HEK293T (cell line): ENCODE data around the gene FLNB.
A peak's percentile ranks its signal among the peaks of the same experiment; 100 is the strongest.
"Not testable (repeated sequence)": the region's sequence is repeated elsewhere in the genome, so short reads cannot be mapped to it uniquely, and the experiment has no call there.

Experiments
- CTCF ChIA-PET: fragments of 350-600 bp; formaldehyde crosslinking; extraction: SDS; loops from one replicate; lab custom pipeline; 2021; ENCODE audit warnings: antibody characterized with exemption, inconsistent platforms; lab: Yijun Ruan, JAX
- POLR2A ChIA-PET: fragments of 350-600 bp; formaldehyde crosslinking; extraction: SDS; loops from one replicate; lab custom pipeline; 2020; ENCODE audit warnings: antibody characterized with exemption, inconsistent platforms; lab: Yijun Ruan, JAX
- DNase-seq: peaks from one replicate; pipeline ENCODE4 v3.0.0; 2012; ENCODE audit warnings: mixed read lengths; ENCODE audit errors: extremely low spot score
- ARNT ChIP-seq: fragments of 450-650 bp; IDR thresholded peaks from 2 replicates; pipeline ENCODE4 v1.6.1; 2017; ENCODE audit warnings: mild to moderate bottlenecking
- BHLHE40 ChIP-seq: fragments of 450-650 bp; IDR thresholded peaks from 2 replicates; pipeline ENCODE4 v1.6.1; 2016; ENCODE audit warnings: mild to moderate bottlenecking, moderate library complexity, borderline replicate concordance
- CTBP1 ChIP-seq: fragments of 450-650 bp; IDR thresholded peaks from 2 replicates; pipeline ENCODE4 v1.6.1; 2016; ENCODE audit warnings: borderline replicate concordance
- ELF4 ChIP-seq: fragments of 450-650 bp; IDR thresholded peaks from 2 replicates; pipeline ENCODE4 v1.6.1; 2017; ENCODE audit warnings: antibody characterized with exemption
- FOXA1 ChIP-seq: fragments of 450-650 bp; IDR thresholded peaks from 2 replicates; pipeline ENCODE4 v1.6.1; 2016; ENCODE audit warnings: mild to moderate bottlenecking
- FOXK2 ChIP-seq: fragments of 450-650 bp; IDR thresholded peaks from 2 replicates; pipeline ENCODE4 v1.6.1; 2016; ENCODE audit warnings: mild to moderate bottlenecking
- FOXM1 ChIP-seq: fragments of 450-650 bp; IDR thresholded peaks from 2 replicates; pipeline ENCODE4 v1.6.1; 2017; ENCODE audit warnings: mild to moderate bottlenecking, borderline replicate concordance
- HDGF ChIP-seq: fragments of 450-650 bp; IDR thresholded peaks from 2 replicates; pipeline ENCODE4 v1.6.1; 2017; ENCODE audit warnings: antibody characterized with exemption, borderline replicate concordance
- L3MBTL2 ChIP-seq: fragments of 450-650 bp; conservative IDR thresholded peaks from 2 replicates; pipeline ENCODE4 v1.6.1; 2016; ENCODE audit warnings: mild to moderate bottlenecking
- LEF1 ChIP-seq: fragments of 450-650 bp; IDR thresholded peaks from 2 replicates; pipeline ENCODE4 v1.6.1; 2017; ENCODE audit warnings: mild to moderate bottlenecking, borderline replicate concordance
- NFRKB ChIP-seq: fragments of 450-650 bp; IDR thresholded peaks from 2 replicates; pipeline ENCODE4 v1.6.1; 2016; ENCODE audit warnings: mild to moderate bottlenecking, moderate library complexity
- PKNOX1 ChIP-seq: fragments of 450-650 bp; IDR thresholded peaks from 2 replicates; pipeline ENCODE4 v1.6.1; 2016
- SP1 ChIP-seq: fragments of 450-650 bp; IDR thresholded peaks from 2 replicates; pipeline ENCODE4 v1.6.1; 2017
- SUZ12 ChIP-seq: fragments of 450-650 bp; IDR thresholded peaks from 2 replicates; pipeline ENCODE4 v1.6.1; 2016; ENCODE audit warnings: mild to moderate bottlenecking
- TARDBP ChIP-seq: fragments of 450-650 bp; IDR thresholded peaks from 2 replicates; pipeline ENCODE4 v1.6.1; 2016
- ZNF384 ChIP-seq: fragments of 450-650 bp; IDR thresholded peaks from 2 replicates; pipeline ENCODE4 v1.6.1; 2016

FLNB gene

GRCh38 chr3:57985176-57985983 is 22.8 kb upstream of the FLNB start:
- POLR2A ChIA-PET = no interaction called here
- DNase-seq = no peak
- TF ChIP-seq HDGF (no peak), PKNOX1 (0 out of 2 replicates have a peak, but pooled peaks have one; percentile 13)
- CTCF ChIA-PET = no interaction called here

DNA sequence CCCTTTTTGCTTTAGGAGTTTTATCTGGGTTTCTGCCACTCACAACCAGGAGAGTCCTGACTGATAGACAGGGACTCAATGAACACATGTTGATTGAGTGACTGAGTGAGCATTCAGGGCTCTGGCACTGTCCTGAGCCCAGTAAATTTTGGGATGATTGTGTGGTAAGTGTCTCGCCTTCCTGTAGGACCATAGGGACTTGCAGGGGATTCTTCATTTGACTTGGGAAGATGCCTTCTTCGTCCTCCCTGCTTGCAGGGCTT is 22.3 kb upstream of the FLNB start:
- ChIA-PET POLR2A (no interaction called here), CTCF (no interaction called here)
- TF ChIP-seq PKNOX1 (no peak), L3MBTL2 (no peak), CTBP1 (no peak), FOXK2 (no peak)
- no peak for DNase-seq

DNA sequence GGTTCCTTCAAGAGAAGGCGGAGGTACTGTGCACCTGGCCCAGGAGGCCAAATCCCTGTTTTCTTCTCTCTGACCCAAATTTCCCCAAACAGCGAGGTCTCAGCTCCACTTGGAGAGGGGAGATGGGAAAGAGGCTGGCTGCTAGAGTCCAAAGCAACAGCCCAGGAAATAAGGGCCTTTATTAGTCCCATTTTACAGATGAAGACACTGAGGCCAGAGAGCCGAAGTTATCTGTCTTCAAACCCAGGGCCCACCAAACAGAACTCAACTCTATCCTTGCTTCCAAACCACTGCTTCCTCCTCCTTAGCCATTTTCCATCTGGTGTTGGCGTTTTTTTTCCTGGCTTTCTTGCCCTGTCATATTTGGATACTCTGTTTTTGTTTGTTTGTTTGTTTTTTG is 22.0 kb upstream of the FLNB start:
- CTCF ChIA-PET = no interaction called here
- no peak for TF ChIP-seq BHLHE40
- no peak for TF ChIP-seq HDGF
- no peak for TF ChIP-seq SUZ12
- DNase-seq = no peak
- POLR2A ChIA-PET = no interaction called here

GRCh38 chr3:57989198-57989597 is 19.0 kb upstream of the FLNB start:
- CTCF ChIA-PET, DNase-seq, POLR2A ChIA-PET: not testable (repeated sequence)

GRCh38 chr3:57989646-57990045 is 18.6 kb upstream of the FLNB start:
- no peak for DNase-seq
- ChIA-PET CTCF (no interaction called here), POLR2A (no interaction called here)
- TF ChIP-seq SP1 = no peak
- TF ChIP-seq SUZ12 = no peak
- no peak for TF ChIP-seq L3MBTL2
- TF ChIP-seq ZNF384 = no peak
- TF ChIP-seq LEF1 = no peak
- TF ChIP-seq CTBP1 = no peak
- no peak for TF ChIP-seq HDGF
- no peak for TF ChIP-seq TARDBP
- no peak for TF ChIP-seq PKNOX1
- TF ChIP-seq FOXM1 = no peak
- TF ChIP-seq BHLHE40 = no peak
- no peak for TF ChIP-seq FOXA1
- no peak for TF ChIP-seq ELF4
- no peak for TF ChIP-seq ARNT
- no peak for TF ChIP-seq NFRKB
- TF ChIP-seq FOXK2 = no peak

DNA sequence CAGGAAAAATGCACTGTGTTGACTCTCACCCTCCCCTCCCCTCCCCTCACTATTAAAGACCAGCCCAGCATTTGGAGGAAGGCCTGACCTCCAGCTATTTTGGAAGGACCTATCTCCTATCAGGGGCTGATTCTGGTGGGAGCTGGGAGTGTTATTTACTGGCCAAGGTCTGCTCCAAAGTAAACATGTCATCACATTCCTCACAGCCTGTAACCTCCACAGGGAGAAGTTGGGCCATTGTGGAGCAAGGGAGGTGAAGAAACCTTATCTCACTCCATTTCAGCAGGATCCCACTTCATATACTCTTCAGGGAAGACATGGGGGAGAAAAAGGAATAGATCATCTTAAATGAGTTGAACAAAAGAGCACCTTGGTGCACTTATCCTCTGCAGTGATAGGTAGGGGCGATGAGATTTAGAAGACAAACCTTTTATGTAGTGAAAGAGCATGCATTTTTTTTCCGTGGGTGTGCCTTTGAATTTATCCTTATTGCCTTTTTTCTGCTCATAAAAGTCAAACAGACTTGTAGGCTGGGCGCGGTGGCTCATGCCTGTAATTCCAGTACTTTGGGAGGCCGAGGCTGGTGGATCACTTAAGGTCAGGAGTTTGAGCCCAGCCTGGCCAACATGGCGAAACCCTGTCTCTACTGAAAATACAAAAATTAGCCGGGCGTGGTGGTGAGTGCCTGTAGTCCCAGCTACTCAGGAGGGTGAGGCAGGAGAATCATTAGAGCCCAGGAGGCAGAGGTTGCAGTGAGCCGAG is 15.6 kb upstream of the FLNB start:
- DNase-seq = no peak
- ChIA-PET POLR2A (interaction anchor here (0.9 kb wide), 1 partner anchor 314 kb away, joined by 3 read pairs; no protein-coding TSS in a partner anchor), CTCF (no interaction called here)
- TF ChIP-seq FOXK2 = no peak
- TF ChIP-seq FOXM1 = no peak
- TF ChIP-seq ZNF384 = no peak
- no peak for TF ChIP-seq FOXA1
- no peak for TF ChIP-seq HDGF
- TF ChIP-seq CTBP1 = no peak
- no peak for TF ChIP-seq PKNOX1
- no peak for TF ChIP-seq NFRKB
- TF ChIP-seq ARNT = no peak
